HEK293T (cell line): Measurements from ENCODE around the gene NR6A1.

ENCODE experiments used
- ARNT ChIP-seq: fragments of 450-650 bp; IDR thresholded peaks from 2 replicates; pipeline ENCODE4 v1.6.1; 2017; ENCODE audit warnings: mild to moderate bottlenecking
- BHLHE40 ChIP-seq: fragments of 450-650 bp; IDR thresholded peaks from 2 replicates; pipeline ENCODE4 v1.6.1; 2016; ENCODE audit warnings: mild to moderate bottlenecking, moderate library complexity, borderline replicate concordance
- FOXA1 ChIP-seq: fragments of 450-650 bp; IDR thresholded peaks from 2 replicates; pipeline ENCODE4 v1.6.1; 2016; ENCODE audit warnings: mild to moderate bottlenecking
- FOXK2 ChIP-seq: fragments of 450-650 bp; IDR thresholded peaks from 2 replicates; pipeline ENCODE4 v1.6.1; 2016; ENCODE audit warnings: mild to moderate bottlenecking
- FOXM1 ChIP-seq: fragments of 450-650 bp; IDR thresholded peaks from 2 replicates; pipeline ENCODE4 v1.6.1; 2017; ENCODE audit warnings: mild to moderate bottlenecking, borderline replicate concordance
- LEF1 ChIP-seq: fragments of 450-650 bp; IDR thresholded peaks from 2 replicates; pipeline ENCODE4 v1.6.1; 2017; ENCODE audit warnings: mild to moderate bottlenecking, borderline replicate concordance
- SP1 ChIP-seq: fragments of 450-650 bp; IDR thresholded peaks from 2 replicates; pipeline ENCODE4 v1.6.1; 2017
- SUZ12 ChIP-seq: fragments of 450-650 bp; IDR thresholded peaks from 2 replicates; pipeline ENCODE4 v1.6.1; 2016; ENCODE audit warnings: mild to moderate bottlenecking
- TARDBP ChIP-seq: fragments of 450-650 bp; IDR thresholded peaks from 2 replicates; pipeline ENCODE4 v1.6.1; 2016

- TF ChIP-seq FOXK2 (no peak), FOXM1 (no peak), SP1 (no peak), ARNT (no peak), TARDBP (no peak), SUZ12 (no peak), FOXA1 (no peak), LEF1 (no peak), BHLHE40 (no peak)
These were observed 272.5 kb downstream of the NR6A1 start for GRCh38 chr9:124498499-124499146.
